ENCODE results near the gene ERP27.

ERP27 gene

DNA sequence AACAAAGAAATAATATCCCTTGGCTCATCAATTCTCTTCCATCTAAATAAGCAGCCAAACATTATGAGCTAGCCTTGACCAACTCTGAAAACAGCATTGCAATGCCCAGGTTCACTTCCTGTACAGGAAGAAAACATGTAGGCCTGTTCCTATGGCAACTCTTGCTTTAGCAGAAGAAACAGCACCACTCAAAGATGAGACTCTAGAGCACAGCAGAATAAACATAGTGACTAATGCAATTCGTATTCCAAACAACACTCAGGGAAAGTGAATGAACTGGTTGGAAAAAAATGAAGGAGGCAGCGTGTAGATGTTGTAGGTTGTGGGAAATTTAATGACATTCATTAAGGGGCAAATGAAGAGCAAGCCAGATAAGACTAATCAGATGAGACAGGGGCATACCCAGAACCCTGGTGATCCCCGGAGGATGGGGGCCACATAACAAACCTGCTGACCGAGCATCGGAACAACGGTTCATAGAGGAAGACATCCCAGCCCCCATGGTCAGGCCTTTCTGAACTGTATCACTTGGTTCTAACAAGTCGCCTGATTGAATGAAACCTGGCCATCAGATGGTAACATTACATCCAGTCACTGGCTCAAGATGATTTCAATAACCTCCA is 14.1 kb upstream of the ERP27 start:
- no peak for DNase-seq (ENCODE audit: low spot score in 2 of 2)
- Mint-ChIP-seq H3K36me3 (peaks cover 95% of the 10 kb centered on the region), H3K9me3 (no peaks in the 10 kb centered on the region), H3K27ac (peak overlapping the region; percentile 96), H3K4me1 (peaks cover 77% of the 10 kb centered on the region), H3K4me3 (peak overlapping the region; percentile 66)
- ATAC-seq = peak; percentile 82

DNA sequence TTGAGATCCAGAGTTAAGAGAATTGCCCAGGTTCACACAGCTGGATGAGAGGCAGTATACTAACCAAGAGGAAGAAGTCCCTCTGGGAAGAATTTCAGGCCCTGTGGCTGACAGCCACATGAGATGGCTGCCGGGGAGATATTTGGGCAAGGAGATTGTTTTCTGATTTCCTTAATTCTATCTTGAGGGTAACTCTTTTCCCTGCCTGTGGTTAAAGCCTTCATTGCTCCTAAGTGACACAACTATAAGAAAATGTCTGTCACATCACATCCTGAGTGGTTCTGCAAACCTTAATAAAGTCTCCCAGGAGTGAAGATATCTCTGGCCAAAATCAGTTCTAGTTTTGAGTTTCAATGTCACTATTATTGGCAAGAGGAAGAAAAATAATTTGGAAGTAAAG is 13.5 kb upstream of the ERP27 start:
- H3K4me1 Mint-ChIP-seq = peaks cover 76% of the 10 kb centered on the region
- ATAC-seq (no peak), DNase-seq (ENCODE audit: low spot score in 2 of 2) (no peak)
- H3K9me3 Mint-ChIP-seq = no peaks in the 10 kb centered on the region
- H3K27ac Mint-ChIP-seq = peak overlapping the region; percentile 96
- peak overlapping the region; percentile 66 for H3K4me3 Mint-ChIP-seq
- peaks cover 95% of the 10 kb centered on the region for H3K36me3 Mint-ChIP-seq

DNA sequence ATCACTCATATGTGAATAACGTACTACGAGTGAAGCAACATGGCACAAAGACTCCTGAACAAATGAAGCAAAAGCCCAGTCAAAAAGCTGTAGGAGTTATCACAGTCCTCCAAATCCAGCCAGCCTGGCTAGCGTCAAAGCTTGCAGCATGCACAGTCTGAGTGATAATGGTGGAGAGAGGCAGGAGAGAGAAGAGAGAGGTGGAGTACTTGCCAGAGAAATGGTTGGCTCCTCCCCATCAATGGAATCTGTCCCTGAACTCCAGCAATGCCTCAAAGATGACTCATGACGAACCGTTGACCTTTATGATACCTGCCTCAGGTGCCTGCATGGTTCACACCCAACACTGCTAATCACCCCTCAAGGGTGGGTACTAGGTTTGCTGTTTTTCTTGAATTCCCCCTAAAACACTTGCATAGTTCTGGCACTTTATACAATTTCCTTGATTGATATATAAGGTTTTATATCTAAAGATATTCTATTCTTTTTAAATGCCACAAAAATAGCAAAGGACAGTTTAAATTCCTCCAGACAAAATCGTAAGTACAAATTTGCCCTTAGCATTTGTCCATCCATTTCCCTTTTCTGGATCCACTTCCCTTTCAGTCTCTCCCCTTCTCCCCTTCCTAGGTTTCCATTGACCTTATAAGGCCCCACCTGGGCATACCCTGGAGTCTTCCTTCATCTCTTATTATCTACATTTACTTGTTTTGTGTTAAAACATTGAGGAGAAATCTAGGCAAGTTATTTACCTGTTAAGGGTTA is 12.8 kb upstream of the ERP27 start:
- H3K9me3 Mint-ChIP-seq = no peaks in the 10 kb centered on the region
- DNase-seq (ENCODE audit: low spot score in 2 of 2) = no peak
- no peak for ATAC-seq
- H3K36me3 Mint-ChIP-seq = peaks cover 96% of the 10 kb centered on the region
- H3K4me1 Mint-ChIP-seq = peaks cover 78% of the 10 kb centered on the region
- peak overlapping the region; percentile 96 for H3K27ac Mint-ChIP-seq
- H3K4me3 Mint-ChIP-seq = peak overlapping the region; percentile 66

DNA sequence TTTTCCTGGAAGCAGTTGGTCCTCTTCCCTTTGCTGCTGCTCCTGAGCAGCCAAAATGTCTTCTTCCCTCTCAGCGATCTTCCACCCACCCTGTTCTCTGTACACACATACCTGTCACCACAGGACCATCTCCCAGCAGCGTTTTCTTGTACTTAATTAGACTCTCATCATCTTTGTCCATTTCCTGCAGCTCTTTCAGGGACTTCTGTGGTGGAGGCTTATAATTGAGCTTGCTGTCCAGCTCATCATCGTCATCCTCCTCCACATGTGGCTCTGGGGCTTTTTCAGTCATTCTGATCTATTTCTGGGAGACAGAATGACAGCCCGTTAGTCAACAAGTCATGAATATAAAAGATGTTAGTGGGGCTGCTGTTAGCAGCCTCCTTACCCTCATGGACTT is 12.1 kb upstream of the ERP27 start:
- H3K27ac Mint-ChIP-seq = peak overlapping the region; percentile 96
- H3K36me3 Mint-ChIP-seq = peaks cover 96% of the 10 kb centered on the region
- peak; percentile 70 for ATAC-seq
- H3K4me3 Mint-ChIP-seq = peak overlapping the region; percentile 66
- H3K4me1 Mint-ChIP-seq = peaks cover 81% of the 10 kb centered on the region
- H3K9me3 Mint-ChIP-seq = no peaks in the 10 kb centered on the region
- no peak for DNase-seq (ENCODE audit: low spot score in 2 of 2)

DNA sequence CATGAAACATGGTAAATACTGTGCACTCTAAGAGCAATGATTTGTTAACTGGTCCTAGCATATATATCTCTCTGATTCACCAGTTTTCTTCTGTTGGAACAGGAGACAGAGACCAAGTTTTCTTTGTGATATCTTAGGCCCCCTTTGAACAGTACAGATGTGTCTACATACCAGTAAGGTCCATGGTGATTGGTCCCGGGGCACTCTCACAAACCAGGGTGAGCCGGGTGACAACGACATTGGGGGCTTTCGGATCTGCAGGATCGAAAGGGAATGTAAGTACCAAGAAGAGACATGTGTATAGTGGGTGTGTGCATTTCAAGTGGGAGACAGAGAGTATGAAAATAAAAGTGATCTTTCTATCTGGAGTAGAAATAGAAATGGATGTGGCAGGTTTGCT is 11.3 kb upstream of the ERP27 start:
- ATAC-seq (peak; percentile 4), DNase-seq (ENCODE audit: low spot score in 2 of 2) (no peak)
- no peaks in the 10 kb centered on the region for H3K9me3 Mint-ChIP-seq
- peaks cover 81% of the 10 kb centered on the region for H3K4me1 Mint-ChIP-seq
- H3K4me3 Mint-ChIP-seq = peak overlapping the region; percentile 66
- H3K36me3 Mint-ChIP-seq = peaks cover 99% of the 10 kb centered on the region
- peak overlapping the region; percentile 96 for H3K27ac Mint-ChIP-seq

DNA sequence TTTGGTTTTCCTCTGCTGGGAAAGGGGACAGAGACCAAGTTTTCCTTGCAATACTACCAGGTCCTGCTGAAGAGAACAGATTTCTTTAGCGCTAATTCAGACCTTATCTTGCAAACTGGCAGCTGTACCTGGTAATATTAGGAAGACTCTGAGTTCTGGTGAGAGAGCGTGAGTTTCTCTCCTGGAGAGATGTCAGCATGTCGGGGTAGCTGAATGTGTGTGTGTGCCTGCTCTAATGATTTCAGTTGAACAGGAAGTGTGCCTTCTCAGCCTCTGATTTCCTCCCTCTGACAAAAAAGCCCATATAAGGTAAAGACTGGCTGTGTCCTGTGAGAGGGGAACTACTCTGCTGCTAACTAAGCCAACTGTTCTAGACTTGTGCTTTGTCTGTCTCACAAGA is 10.3 kb upstream of the ERP27 start:
- Mint-ChIP-seq H3K36me3 (peaks cover 99% of the 10 kb centered on the region), H3K4me3 (peak overlapping the region; percentile 66), H3K27ac (peak overlapping the region; percentile 96), H3K4me1 (peaks cover 71% of the 10 kb centered on the region), H3K9me3 (no peaks in the 10 kb centered on the region)
- DNase-seq (ENCODE audit: low spot score in 2 of 2) (no peak), ATAC-seq (peak; percentile 89)

DNA sequence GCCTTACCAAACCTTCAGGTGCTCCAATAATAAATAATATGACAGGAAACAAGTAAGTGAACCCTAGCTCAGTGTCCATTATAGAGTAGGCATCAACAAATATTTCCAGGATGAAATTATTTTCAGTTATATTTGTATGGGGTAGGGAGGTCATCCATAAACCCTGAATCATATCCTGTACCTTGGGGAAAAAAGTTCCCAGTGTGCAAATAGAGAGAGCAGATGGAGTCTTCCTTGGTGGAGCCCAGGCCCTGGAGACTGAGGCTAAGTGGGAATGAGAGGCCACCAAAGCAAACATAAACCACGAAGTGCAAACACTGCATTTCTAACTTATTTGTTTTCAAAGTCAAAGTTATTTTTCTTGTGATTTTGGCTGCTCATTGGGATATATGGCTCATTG is 8.5 kb upstream of the ERP27 start:
- H3K9me3 Mint-ChIP-seq = no peaks in the 10 kb centered on the region
- H3K4me3 Mint-ChIP-seq = peak overlapping the region; percentile 66
- peaks cover 99% of the 10 kb centered on the region for H3K36me3 Mint-ChIP-seq
- H3K27ac Mint-ChIP-seq = peak overlapping the region; percentile 96
- ATAC-seq = no peak
- no peak for DNase-seq (ENCODE audit: low spot score in 2 of 2)
- H3K4me1 Mint-ChIP-seq = peaks cover 53% of the 10 kb centered on the region

DNA sequence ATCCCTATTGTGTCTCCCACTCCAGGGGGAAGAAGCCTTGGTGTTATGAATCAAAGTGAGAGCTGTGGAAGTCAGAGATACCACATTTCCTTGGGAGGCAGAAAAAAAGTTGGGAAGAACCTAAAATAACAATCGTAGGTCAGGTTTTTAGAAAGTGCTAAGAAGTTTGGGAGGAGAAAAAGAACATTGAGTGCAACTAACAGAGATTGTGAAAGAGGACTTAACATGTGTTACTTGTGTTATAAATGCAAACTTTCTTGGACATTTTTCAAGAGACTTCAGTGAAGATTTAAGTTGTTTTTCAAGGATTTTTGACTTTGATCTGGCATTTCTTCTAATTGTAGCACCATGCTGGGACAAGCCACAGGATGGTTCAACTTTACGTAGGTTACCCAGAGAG is 7.8 kb upstream of the ERP27 start:
- peak overlapping the region; percentile 96 for H3K27ac Mint-ChIP-seq
- DNase-seq (ENCODE audit: low spot score in 2 of 2) (no peak), ATAC-seq (no peak)
- H3K4me3 Mint-ChIP-seq = peak overlapping the region; percentile 66
- H3K4me1 Mint-ChIP-seq = peaks cover 46% of the 10 kb centered on the region
- peaks cover 99% of the 10 kb centered on the region for H3K36me3 Mint-ChIP-seq
- H3K9me3 Mint-ChIP-seq = no peaks in the 10 kb centered on the region

DNA sequence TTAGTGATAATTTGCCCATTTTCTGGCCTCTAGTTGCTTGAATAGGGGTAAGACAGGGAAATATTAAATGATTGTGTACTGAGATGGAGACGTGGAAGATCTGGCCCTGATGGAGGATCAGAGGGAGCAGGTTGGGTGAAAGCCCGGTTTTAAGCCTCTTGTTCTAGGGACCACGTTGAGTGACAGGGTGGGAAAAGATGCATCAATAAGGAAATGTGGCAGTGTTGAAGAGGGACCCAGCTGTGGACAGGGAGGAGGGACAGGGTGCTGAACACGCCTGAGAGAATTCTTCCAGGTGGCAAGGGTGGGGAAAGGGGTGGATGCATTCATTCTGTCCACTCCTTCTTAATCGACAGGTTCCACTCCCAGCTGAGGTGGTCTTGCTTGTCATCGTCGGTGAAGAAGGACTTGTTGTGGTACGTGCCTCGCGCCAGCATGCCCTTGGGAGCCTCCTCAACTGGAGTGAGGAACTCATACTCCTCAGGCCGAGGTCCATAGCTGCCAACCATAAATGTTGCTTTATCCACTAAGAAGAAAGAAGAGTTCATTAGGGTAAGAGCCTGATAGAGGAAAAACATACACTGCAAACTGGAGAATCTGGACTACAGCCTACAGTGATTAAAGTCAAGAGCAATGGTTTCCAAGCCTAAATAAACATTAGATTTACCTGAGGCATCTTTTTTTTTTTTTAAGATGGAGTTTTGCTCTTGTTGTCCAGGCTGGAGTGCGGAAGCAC is 4.0 kb upstream of the ERP27 start:
- Mint-ChIP-seq H3K4me1 (peaks cover 32% of the 10 kb centered on the region), H3K27ac (peak overlapping the region; percentile 8), H3K4me3 (no peak overlapping the region), H3K36me3 (peaks cover 98% of the 10 kb centered on the region), H3K9me3 (no peaks in the 10 kb centered on the region)
- no peak for DNase-seq (ENCODE audit: low spot score in 2 of 2)
- no peak for ATAC-seq

DNA sequence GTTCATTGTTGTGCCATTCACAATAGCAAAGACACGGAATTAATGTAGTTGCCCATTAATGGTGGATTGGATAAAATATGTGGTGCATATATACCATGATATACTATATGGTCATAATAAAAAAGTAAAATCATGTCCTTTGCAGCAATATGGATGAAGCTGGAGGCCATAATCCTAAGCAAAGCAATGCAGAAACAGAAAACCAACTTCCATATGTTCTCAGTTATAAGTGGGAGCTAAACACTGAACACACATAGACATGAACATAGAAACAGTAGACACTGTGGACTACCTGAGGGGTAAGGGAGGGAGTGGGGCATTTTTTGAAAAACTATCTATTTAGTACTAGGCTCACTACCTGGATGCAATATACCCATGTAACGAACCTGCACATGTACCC is 3.0 kb upstream of the ERP27 start:
- H3K27ac Mint-ChIP-seq = no peak overlapping the region
- no peak for DNase-seq (ENCODE audit: low spot score in 2 of 2)
- ATAC-seq = no peak
- peaks cover 31% of the 10 kb centered on the region for H3K4me1 Mint-ChIP-seq
- H3K36me3 Mint-ChIP-seq = peaks cover 97% of the 10 kb centered on the region
- no peaks in the 10 kb centered on the region for H3K9me3 Mint-ChIP-seq
- H3K4me3 Mint-ChIP-seq = no peak overlapping the region

DNA sequence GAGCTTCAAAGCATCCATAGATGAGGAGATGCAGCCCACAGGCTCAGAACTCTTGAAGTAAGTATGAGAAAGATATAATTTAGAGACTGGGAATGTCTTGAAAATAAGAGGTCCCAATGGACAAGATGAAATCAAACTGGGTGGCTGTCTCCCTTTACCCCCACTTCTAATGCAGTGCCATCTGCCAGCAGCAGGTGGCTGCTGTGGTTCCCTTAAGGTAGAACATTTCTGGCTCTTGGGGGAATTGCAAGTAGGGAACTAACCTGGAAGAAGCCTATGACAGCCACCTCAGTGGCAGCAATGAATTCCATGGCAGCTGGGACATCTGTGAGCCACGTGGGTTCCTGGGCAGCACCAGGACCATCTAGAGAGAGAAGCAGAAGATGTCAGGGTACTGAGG is 648 bp downstream of the ERP27 start:
- no peak overlapping the region for H3K4me3 Mint-ChIP-seq
- H3K4me1 Mint-ChIP-seq = peaks cover 30% of the 10 kb centered on the region
- peaks cover 76% of the 10 kb centered on the region for H3K36me3 Mint-ChIP-seq
- no peaks in the 10 kb centered on the region for H3K9me3 Mint-ChIP-seq
- H3K27ac Mint-ChIP-seq = peak overlapping the region; percentile 76
- ATAC-seq = peak; percentile 65
- no peak for DNase-seq (ENCODE audit: low spot score in 2 of 2)

DNA sequence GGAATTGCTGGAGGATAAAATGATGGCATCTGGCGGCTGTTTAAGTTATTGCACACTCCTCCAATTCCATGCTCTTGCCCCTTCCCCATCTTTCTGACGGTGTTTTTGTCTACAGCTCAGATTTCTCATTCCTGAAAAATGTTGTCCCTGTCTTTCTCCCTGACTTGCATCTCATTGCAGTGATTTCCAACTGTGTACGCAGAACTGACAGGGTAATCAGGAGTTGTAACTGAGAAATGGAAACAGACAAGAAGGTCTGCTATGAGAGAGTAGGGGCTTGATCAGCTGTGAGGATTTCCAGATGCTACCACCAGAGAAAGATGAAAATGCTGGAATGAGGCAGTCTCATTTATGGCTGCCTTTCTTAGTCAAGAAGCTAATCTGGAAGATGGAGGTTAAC is 1.3 kb downstream of the ERP27 start:
- Mint-ChIP-seq H3K27ac (peak overlapping the region; percentile 76), H3K4me3 (no peak overlapping the region), H3K36me3 (peaks cover 75% of the 10 kb centered on the region), H3K9me3 (no peaks in the 10 kb centered on the region), H3K4me1 (peaks cover 30% of the 10 kb centered on the region)
- ATAC-seq = no peak
- DNase-seq (ENCODE audit: low spot score in 2 of 2) = no peak

DNA sequence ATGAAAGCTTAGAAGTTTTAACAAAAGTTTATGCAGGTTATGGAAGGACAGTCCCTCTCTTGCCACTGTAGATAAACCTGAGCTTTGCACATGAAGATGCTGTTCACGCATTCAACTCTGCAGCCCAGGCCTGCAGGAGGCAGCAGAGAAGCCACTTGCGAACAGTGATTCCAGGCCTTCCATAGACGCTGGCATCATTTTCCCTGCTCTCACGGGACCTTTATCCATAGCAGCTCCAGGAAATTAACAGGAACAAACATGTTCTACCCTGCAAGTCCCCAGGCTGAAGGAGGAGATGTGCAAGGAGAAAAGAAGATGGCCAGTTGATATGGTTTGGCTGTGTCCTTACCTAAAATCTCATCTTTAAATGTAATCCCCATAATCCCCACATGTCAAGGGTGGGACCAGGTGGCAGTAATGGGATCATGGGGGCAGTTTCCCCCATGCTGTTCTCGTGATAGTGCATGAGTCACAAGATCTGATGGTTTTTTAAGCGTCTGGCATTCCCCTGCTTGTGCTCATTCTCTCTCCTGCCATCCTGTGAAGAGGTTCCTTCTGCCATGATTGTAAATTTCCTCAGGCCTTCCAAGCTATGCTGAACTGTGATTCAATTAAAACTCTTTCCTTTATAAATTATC is 2.0 kb downstream of the ERP27 start:
- peaks cover 30% of the 10 kb centered on the region for H3K4me1 Mint-ChIP-seq
- peak overlapping the region; percentile 52 for H3K27ac Mint-ChIP-seq
- no peak for ATAC-seq
- no peaks in the 10 kb centered on the region for H3K9me3 Mint-ChIP-seq
- H3K36me3 Mint-ChIP-seq = peaks cover 69% of the 10 kb centered on the region
- no peak for DNase-seq (ENCODE audit: low spot score in 2 of 2)
- H3K4me3 Mint-ChIP-seq = no peak overlapping the region

DNA sequence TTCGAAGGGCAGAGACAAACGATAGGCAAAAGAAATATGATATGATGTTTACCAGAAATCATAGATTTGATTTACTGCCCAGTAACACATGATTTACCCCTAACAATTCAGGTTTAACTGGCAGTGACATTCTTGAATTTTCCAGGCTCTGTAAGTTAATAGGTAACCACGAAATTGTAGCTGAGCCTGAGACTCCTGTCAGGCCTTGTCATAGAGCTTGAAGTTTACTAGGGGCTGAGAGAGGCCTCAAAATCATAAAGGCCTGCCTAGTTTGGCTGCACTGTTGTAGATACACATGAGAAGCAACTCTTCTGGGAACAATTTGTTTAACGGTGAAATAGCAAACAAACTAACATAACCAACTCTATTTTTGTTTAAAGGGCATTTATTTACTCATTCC is 3.3 kb downstream of the ERP27 start:
- Mint-ChIP-seq H3K4me1 (peaks cover 30% of the 10 kb centered on the region), H3K27ac (no peak overlapping the region), H3K36me3 (peaks cover 68% of the 10 kb centered on the region), H3K9me3 (no peaks in the 10 kb centered on the region), H3K4me3 (no peak overlapping the region)
- DNase-seq (ENCODE audit: low spot score in 2 of 2) (no peak), ATAC-seq (no peak)

DNA sequence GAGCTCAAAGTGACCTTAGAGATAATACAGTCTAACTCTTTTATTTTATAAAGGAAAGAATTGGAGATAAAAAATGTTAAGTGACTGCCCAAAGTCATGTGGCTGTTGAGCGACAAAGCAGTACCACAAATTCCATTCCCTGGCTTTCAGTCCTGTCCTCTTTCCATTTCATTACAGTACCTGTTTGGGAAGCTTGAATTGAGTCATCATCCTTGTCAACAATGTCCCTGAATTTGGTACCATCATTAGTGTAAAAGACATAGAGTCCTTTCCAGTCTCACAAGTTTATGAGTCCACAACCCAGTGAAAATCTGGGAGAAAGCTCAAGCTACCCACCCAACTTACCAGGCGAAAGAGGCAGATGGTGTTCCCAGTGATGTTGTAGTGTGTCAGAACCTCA is 3.8 kb downstream of the ERP27 start:
- Mint-ChIP-seq H3K4me1 (peaks cover 26% of the 10 kb centered on the region), H3K4me3 (no peak overlapping the region), H3K36me3 (peaks cover 63% of the 10 kb centered on the region), H3K27ac (no peak overlapping the region), H3K9me3 (no peaks in the 10 kb centered on the region)
- no peak for ATAC-seq
- DNase-seq (ENCODE audit: low spot score in 2 of 2) = no peak

All from stimulated activated effector memory CD8-positive, alpha-beta T cell treated with anti-CD3 and anti-CD28 coated beads, Interleukin-12 subunit alpha, Interleukin-12 subunit beta, amount 100 ng/mL, for 72 hours (primary cell).